ENCODE data around the gene DRAM2. TPM values are rescaled to one million over a fixed set of nuclear protein-coding genes. Genes with fewer than 3 reads are reported as not detected.

DRAM2 gene
- total and polyA plus RNA-seq, 2 of the 13 experiments (the other 11 are each of a cell fraction or from before 2014, with no cell fraction given): 33.2 to 123 TPM

DNA sequence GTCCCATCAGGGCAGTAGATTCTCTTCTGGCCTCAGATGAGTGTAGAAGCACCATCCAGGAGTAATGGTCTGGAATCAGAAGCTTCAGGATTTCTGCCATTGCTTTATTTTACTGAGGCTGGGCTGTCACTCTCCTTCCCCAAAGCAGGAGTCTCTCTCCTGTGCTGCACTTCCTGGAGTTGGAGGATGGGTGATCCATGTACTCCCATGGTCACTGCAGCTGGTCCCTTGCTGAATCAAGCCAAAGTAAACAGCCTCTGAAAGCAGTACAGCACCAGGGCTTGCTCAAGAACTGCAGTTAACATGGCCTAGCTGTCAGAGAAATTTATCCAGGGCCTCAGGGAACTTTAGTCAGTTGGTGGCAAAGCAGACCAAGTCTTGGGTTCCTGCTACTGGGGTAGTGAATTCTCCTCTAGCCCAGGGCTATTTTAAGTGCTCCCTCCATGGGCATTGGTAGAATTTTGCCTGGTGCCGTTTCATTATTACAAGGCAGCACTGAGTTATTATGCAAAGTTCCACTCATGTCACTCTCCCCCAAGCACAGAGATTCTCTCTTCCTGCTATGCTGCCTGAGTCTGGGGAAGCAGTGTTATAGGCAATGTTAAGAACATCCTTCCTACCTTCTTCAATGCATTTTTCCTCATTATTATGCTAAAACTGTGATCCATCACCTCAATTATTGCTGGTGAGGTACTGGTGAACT lies 29.5 kb downstream of the DRAM2 start (continued):
- 0 out of 2 replicates have a peak, but pooled peaks have one; percentile 16 for TF ChIP-seq ERF (CRISPR knock-in tag; IDR thresholded peaks at IDR 0.05)
- TF ChIP-seq HMG20B (CRISPR knock-in tag; conservative IDR thresholded peaks at IDR 0.05): no peak
- TF ChIP-seq RARA (CRISPR knock-in tag; IDR thresholded peaks at IDR 0.05): peak; percentile 28; the same call in 1 of the 2 replicates
- peak; percentile 57 for TF ChIP-seq PHF20 (CRISPR knock-in tag; IDR thresholded peaks at IDR 0.05)
- no peak for TF ChIP-seq IRF9 (CRISPR knock-in tag; IDR thresholded peaks at IDR 0.05; ENCODE audit: borderline replicate concordance)
- peak; percentile 71 for TF ChIP-seq HNF4A (CRISPR knock-in tag; IDR thresholded peaks at IDR 0.05)
- peak; percentile 70 for TF ChIP-seq SALL1 (CRISPR knock-in tag; IDR thresholded peaks at IDR 0.05)
- TF ChIP-seq, protein P1, sequence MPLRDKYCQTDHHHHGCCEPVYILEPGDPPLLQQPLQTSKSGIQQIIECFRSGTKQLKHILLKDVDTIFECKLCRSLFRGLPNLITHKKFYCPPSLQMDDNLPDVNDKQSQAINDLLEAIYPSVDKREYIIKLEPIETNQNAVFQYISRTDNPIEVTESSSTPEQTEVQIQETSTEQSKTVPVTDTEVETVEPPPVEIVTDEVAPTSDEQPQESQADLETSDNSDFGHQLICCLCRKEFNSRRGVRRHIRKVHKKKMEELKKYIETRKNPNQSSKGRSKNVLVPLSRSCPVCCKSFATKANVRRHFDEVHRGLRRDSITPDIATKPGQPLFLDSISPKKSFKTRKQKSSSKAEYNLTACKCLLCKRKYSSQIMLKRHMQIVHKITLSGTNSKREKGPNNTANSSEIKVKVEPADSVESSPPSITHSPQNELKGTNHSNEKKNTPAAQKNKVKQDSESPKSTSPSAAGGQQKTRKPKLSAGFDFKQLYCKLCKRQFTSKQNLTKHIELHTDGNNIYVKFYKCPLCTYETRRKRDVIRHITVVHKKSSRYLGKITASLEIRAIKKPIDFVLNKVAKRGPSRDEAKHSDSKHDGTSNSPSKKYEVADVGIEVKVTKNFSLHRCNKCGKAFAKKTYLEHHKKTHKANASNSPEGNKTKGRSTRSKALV (CRISPR knock-in tag; IDR thresholded peaks at IDR 0.05): no peak
- TF ChIP-seq ZFX (CRISPR knock-in tag; IDR thresholded peaks at IDR 0.05; ENCODE audit: low read depth): peak; percentile 57; the same call in 1 of the 2 replicates
- peak; percentile 30; the same call in 1 of the 2 replicates for TF ChIP-seq NCOA2 (CRISPR knock-in tag; IDR thresholded peaks at IDR 0.05)
- TF ChIP-seq, protein P2, sequence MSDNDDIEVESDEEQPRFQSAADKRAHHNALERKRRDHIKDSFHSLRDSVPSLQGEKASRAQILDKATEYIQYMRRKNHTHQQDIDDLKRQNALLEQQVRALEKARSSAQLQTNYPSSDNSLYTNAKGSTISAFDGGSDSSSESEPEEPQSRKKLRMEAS (IDR thresholded peaks at IDR 0.05): 0 out of 2 replicates have a peak, but pooled peaks have one; percentile 14
- TF ChIP-seq ZSCAN31 (CRISPR knock-in tag; IDR thresholded peaks at IDR 0.05; ENCODE audit: low read depth): no peak
- TF ChIP-seq ZNF782 (CRISPR knock-in tag; IDR thresholded peaks at IDR 0.05; ENCODE audit: borderline replicate concordance): peak; percentile 99
- TF ChIP-seq MXI1 (IDR thresholded peaks at IDR 0.05; ENCODE audit: borderline replicate concordance, low read depth, low read length): peak; percentile 29; the same call in 1 of the 3 replicates
- TF ChIP-seq PHF21A (CRISPR knock-in tag; IDR thresholded peaks at IDR 0.05): peak; percentile 59; the same call in 1 of the 2 replicates
- TF ChIP-seq XBP1 (CRISPR knock-in tag; IDR thresholded peaks at IDR 0.05): no peak
- peak; percentile 57; the same call in 1 of the 2 replicates for TF ChIP-seq ETV5 (CRISPR knock-in tag; IDR thresholded peaks at IDR 0.05; ENCODE audit: borderline replicate concordance)
- TF ChIP-seq NAIF1 (CRISPR knock-in tag; IDR thresholded peaks at IDR 0.05; ENCODE audit: borderline replicate concordance): no peak
- TF ChIP-seq, protein P3, sequence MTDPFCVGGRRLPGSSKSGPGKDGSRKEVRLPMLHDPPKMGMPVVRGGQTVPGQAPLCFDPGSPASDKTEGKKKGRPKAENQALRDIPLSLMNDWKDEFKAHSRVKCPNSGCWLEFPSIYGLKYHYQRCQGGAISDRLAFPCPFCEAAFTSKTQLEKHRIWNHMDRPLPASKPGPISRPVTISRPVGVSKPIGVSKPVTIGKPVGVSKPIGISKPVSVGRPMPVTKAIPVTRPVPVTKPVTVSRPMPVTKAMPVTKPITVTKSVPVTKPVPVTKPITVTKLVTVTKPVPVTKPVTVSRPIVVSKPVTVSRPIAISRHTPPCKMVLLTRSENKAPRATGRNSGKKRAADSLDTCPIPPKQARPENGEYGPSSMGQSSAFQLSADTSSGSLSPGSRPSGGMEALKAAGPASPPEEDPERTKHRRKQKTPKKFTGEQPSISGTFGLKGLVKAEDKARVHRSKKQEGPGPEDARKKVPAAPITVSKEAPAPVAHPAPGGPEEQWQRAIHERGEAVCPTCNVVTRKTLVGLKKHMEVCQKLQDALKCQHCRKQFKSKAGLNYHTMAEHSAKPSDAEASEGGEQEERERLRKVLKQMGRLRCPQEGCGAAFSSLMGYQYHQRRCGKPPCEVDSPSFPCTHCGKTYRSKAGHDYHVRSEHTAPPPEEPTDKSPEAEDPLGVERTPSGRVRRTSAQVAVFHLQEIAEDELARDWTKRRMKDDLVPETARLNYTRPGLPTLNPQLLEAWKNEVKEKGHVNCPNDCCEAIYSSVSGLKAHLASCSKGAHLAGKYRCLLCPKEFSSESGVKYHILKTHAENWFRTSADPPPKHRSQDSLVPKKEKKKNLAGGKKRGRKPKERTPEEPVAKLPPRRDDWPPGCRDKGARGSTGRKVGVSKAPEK (CRISPR knock-in tag; IDR thresholded peaks at IDR 0.05; ENCODE audit: borderline replicate concordance): no peak
- TF ChIP-seq CEBPG (CRISPR knock-in tag; IDR thresholded peaks at IDR 0.05): peak; percentile 68; the same call in 1 of the 2 replicates
- no peak for TF ChIP-seq BORCS8-MEF2B (CRISPR knock-in tag; IDR thresholded peaks at IDR 0.05)
- peak; percentile 88; the same call in 1 of the 2 replicates for TF ChIP-seq ZNF292 (CRISPR knock-in tag; IDR thresholded peaks at IDR 0.05; ENCODE audit: borderline replicate concordance, low read depth)
- TF ChIP-seq GZF1 (CRISPR knock-in tag; IDR thresholded peaks at IDR 0.05): no peak
- peak; percentile 54; the same call in 1 of the 2 replicates for TF ChIP-seq ZNF430 (CRISPR knock-in tag; IDR thresholded peaks at IDR 0.05)
- TF ChIP-seq ZMYM4 (CRISPR knock-in tag; IDR thresholded peaks at IDR 0.05): peak; percentile 67; the same call in 1 of the 2 replicates
